Tibial nerve (tissue), 4 donors: ENCODE results near the gene TAF11L13.
"Not testable (repeated sequence)": the region's sequence is repeated elsewhere in the genome, so short reads cannot be mapped to it uniquely, and the experiment has no call there.

Experiments used
- EP300 ChIP-seq, 2 donors: sonication (generic); formaldehyde crosslinking; IDR thresholded peaks; one replicate each; pipeline ENCODE4 v1.6.1; 2017; ENCODE audit warnings: antibody characterized with exemption in 2 of 2, mild to moderate bottlenecking in 1 of 2
- POLR2A ChIP-seq, 2 donors: fragments of 450-650 bp; IDR thresholded peaks; one replicate each; pipeline ENCODE4 v1.6.1; 2017; ENCODE audit warnings: antibody characterized with exemption in 2 of 2, mild to moderate bottlenecking in 2 of 2, moderate library complexity in 2 of 2
- TF ChIP-seq, protein P1 (sequence below), 5 experiments: fragments of 200-600 bp in 3 of 5; fragments of 450-650 bp in 2 of 5; sonication (generic) in 3 of 5; IDR thresholded peaks; one replicate each; pipeline ENCODE4 v1.5.1; 2016 to 2019; ENCODE audit warnings: antibody characterized with exemption in 5 of 5, mild to moderate bottlenecking in 3 of 5, moderate library complexity in 2 of 5

DNA sequence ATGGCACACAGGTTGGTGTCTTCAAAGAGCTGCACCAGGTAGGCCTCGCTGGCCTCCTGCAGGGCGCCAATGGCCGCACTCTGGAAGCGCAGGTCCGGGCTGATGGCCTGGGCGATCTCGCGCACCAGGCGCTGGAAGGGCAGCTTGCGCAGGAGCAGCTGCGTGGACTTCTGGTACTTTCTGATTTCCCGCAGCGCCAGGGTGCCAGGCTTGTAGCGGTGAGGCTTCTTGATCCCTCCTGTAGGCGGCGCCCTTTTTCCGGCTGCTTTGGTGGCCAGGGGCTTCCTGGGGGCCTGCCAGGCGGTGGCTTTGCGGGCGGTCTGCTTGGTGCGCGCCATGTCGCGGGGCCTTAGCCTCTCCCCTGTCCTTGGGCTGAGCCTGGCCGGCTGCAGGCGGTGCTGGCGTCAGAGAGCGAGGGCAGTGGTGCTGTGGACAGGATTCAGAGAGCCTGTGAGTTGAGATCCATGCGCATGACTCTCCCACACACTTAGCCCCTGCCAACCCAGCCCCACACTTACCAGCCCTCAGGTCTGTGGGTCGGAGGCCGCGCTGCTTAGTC, 23.4 kb downstream of the TAF11L13 start:
- TF ChIP-seq, protein P1, sequence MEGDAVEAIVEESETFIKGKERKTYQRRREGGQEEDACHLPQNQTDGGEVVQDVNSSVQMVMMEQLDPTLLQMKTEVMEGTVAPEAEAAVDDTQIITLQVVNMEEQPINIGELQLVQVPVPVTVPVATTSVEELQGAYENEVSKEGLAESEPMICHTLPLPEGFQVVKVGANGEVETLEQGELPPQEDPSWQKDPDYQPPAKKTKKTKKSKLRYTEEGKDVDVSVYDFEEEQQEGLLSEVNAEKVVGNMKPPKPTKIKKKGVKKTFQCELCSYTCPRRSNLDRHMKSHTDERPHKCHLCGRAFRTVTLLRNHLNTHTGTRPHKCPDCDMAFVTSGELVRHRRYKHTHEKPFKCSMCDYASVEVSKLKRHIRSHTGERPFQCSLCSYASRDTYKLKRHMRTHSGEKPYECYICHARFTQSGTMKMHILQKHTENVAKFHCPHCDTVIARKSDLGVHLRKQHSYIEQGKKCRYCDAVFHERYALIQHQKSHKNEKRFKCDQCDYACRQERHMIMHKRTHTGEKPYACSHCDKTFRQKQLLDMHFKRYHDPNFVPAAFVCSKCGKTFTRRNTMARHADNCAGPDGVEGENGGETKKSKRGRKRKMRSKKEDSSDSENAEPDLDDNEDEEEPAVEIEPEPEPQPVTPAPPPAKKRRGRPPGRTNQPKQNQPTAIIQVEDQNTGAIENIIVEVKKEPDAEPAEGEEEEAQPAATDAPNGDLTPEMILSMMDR (IDR thresholded peaks at IDR 0.05) = not testable (repeated sequence)
- TF ChIP-seq POLR2A, EP300 (IDR thresholded peaks at IDR 0.05): not testable (repeated sequence)
